ENCODE measurements around the gene FGD5. TPM values are rescaled to one million over a fixed set of nuclear protein-coding genes. Genes with fewer than 3 reads are reported as not detected.

The FGD5 gene
- total RNA-seq, 1 donor: 0.10 TPM

DNA sequence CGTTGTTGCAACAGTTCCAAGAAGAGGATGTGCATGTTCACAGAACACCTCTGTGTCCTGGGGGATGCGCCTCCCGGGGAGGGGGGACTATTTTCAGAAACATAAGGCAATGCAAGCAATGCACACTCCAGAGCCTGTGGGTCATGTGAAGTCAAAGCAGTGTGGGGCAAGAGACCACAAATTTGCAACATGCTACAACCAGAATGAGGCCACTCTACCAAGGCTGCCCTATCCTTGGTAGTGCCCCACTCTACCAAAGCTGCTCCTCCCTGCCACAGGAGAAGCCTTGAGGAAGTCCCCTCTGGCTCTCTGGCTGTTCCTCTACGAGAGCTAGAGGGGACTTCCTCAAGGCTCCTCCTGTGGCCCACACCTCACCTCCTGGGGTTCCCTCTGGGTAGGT lies 120.2 kb downstream of the FGD5 start:
- Histone ChIP-seq H3K27me3 (ENCODE audit: insufficient read depth, low read length) (no peaks in the 10 kb centered on the region), H3K4me3 (ENCODE audit: low read length) (no peak overlapping the region), H3K9me3 (ENCODE audit: low read depth, low read length) (no peaks in the 10 kb centered on the region), H3K4me1 (ENCODE audit: insufficient read depth, low read length) (peaks cover 7% of the 10 kb centered on the region)

DNA sequence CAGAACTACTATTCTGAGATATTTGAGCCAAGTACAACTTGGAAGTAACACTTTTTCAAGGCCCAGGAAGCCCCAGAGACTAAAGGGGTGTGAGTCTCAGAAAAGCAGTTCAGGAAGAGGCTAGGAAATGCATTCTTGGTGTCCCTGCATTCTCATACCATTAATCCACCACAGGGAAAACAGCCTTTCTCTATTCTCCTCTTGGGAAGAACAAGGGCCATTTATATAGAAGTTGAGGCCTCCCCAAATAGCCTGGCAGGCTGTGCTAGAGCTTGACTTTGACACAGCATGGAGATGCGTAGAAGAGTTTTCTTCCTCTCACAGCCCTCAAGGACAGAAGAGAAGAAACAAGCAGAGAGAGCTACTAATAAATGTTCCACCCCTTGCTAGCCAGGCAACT lies 123.1 kb downstream of the FGD5 start:
- Histone ChIP-seq H3K4me3 (ENCODE audit: low read length) (no peak overlapping the region), H3K27me3 (ENCODE audit: insufficient read depth, low read length) (no peaks in the 10 kb centered on the region), H3K4me1 (ENCODE audit: insufficient read depth, low read length) (peaks cover 25% of the 10 kb centered on the region), H3K9me3 (ENCODE audit: low read depth, low read length) (no peaks in the 10 kb centered on the region)

DNA sequence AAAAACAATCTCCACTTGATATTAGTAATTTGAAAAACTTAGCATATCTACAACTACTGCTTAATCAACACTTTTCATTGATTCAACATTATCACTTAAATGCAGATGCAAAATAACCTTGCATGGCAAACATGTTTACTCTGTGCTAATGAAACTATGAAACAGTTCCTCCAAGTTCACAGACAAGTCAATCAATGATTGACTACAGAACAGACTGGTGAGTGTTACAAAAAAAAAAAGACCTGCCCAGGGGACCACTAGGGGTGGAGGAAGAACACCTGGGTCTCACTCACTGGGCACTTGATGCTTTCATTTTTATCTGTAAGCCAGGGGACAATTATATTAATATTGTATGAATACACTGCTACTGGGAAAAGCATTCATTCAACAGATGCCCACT lies 124.3 kb downstream of the FGD5 start:
- Histone ChIP-seq H3K4me1 (ENCODE audit: insufficient read depth, low read length) (peaks cover 27% of the 10 kb centered on the region), H3K4me3 (ENCODE audit: low read length) (no peak overlapping the region), H3K9me3 (ENCODE audit: low read depth, low read length) (no peaks in the 10 kb centered on the region), H3K27me3 (ENCODE audit: insufficient read depth, low read length) (no peaks in the 10 kb centered on the region)

DNA sequence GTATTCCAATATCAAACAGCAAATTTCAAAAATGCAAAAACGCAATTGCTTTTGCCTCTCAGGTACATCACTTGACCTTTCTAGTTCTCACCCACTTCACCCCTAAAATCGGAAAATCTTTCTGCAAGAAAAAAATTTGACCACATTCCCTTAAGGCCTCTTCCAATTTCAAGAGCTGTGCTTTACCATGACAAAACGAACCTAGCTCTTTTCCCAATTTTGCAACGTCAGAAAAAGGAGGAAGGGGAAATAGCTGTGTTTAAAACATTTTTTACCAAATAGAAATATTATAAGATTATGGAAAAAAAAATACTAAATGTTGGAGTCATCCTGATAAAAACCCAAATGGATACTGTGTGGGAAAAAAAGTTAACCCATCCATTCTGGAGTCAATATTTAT lies 127.5 kb downstream of the FGD5 start:
- Histone ChIP-seq H3K9me3 (ENCODE audit: low read depth, low read length) (no peaks in the 10 kb centered on the region), H3K4me1 (ENCODE audit: insufficient read depth, low read length) (peaks cover 29% of the 10 kb centered on the region), H3K27me3 (ENCODE audit: insufficient read depth, low read length) (no peaks in the 10 kb centered on the region), H3K4me3 (ENCODE audit: low read length) (peak overlapping the region; percentile 89)

DNA sequence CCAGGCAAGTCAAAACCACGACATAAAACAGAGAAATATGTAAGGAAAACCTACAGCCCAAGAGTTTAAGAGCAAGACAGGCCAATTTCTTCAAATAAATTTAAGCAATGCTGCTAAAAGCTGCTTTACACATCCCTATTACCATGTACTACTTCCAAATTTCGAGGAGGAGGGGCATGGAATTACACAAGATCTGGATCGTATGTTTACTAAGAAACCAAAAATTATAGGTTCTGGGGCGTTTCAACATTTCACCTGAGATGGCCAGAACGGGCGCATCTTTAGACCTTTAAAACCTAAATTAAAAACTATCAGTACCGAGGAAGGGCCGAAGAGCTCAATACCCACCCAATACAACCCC lies 128.0 kb downstream of the FGD5 start:
- no peaks in the 10 kb centered on the region for H3K27me3 ChIP-seq (ENCODE audit: insufficient read depth, low read length)
- no peaks in the 10 kb centered on the region for H3K9me3 ChIP-seq (ENCODE audit: low read depth, low read length)
- peaks cover 29% of the 10 kb centered on the region for H3K4me1 ChIP-seq (ENCODE audit: insufficient read depth, low read length)
- peak overlapping the region; percentile 89 for H3K4me3 ChIP-seq (ENCODE audit: low read length)

DNA sequence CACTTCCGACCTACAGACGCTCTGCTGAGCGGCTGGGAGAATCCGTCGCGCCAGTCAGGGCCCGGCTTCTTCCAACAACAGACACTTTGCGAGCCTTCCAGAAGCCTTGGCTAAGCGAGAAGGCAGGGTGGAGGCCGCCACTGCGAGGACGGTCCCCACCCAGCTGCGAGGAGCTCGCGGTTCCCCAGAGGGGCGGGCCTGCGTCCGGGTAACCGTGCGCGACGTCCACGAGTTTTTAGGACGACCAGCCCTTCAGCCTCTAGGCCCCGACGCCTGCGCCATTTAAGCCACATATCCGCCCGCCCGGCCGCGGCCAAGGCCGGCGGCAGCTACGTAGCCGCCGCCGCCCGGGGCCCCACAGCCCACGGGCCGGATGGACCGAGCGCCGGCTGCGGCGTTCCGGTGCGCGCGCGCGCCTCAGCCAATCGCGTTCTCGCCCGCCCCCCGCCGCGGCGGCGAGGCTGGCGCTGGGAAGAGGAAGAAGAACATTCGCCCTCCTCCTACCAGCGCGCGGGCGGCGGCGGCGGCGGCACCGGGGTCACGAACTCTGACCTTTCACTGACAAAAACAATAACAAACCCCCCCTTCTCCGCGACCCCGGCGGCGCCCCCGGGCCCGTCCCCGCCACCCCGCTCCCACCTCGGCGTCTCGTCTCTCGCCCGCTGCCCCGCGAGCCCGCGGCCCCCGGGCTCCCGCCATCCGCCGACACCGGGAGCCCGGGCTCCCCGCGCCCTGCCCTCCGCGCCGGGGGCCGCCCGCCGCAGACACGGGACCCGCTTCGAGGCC lies 128.5 kb downstream of the FGD5 start, which contains the start of gene NR2C2:
Gene NR2C2 (plus strand): TSS at position 484 of the 786 bp plus-strand sequence. CDS start 56,332 bp downstream, outside the sequence.
- Histone ChIP-seq H3K27me3 (ENCODE audit: insufficient read depth, low read length) (no peaks in the 10 kb centered on the region), H3K9me3 (ENCODE audit: low read depth, low read length) (no peaks in the 10 kb centered on the region), H3K4me1 (ENCODE audit: insufficient read depth, low read length) (peaks cover 29% of the 10 kb centered on the region), H3K4me3 (ENCODE audit: low read length) (peak within 1 kb of the TSS; percentile 89)

DNA sequence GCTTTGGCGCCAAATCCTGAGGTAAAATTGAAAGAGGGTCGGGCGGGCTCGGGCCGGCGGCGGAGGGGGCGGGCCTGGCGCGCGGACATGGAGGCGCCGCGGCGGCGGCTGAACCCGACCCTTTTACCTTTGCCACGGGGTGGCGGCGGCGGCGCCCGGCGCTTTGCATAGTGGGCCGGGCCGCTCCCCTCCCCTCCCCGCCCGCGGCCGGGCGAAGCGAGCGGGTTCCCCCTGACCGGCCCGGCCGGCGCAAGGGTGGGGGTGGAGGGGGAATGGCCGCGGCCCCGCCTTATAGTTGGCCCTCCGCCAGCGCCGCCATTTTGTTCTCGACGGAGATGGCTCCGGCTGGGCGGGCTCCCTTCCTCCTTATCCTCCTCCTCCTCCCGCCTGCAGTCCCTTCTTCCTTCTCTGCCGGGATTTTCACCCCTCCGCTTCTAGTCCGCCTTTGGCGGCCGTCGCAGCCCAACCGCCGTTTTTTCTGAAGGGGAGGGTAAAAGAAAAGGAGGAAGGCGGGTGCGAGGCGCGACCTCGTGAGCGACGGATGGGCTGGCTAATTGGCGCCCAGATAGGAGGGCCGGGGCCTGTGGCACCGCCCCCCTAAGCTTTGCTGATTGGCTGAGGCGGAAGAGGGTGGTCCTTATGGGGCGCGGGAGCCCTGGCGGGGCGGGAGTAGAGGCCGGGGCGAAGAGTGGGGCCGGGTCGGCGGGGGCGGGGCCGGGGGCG lies 129.3 kb downstream of the FGD5 start:
- H3K4me3 ChIP-seq (ENCODE audit: low read length): peak overlapping the region; percentile 89
- H3K4me1 ChIP-seq (ENCODE audit: insufficient read depth, low read length): peaks cover 29% of the 10 kb centered on the region
- H3K9me3 ChIP-seq (ENCODE audit: low read depth, low read length): no peaks in the 10 kb centered on the region
- no peaks in the 10 kb centered on the region for H3K27me3 ChIP-seq (ENCODE audit: insufficient read depth, low read length)

DNA sequence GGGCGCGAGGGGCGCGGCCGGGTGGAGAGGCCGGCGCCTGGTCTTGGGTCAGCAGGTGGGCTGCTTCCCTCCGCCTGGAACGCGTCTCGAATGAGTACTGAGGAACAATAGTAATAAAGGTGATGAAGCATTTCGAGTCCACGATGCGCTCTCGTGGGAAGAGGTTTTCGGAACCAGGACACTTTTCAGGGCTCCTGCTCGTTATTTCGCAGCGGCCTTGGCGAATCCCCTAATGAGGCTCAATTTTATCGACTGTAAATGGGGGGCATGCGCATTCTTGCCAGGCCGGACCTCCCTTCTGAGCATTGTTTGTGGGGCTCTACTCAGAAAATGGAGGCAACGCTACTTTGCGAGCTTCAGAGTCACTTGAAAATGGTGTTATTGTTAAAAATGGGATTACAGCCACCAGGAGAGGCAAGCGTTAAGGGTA lies 129.9 kb downstream of the FGD5 start:
- Histone ChIP-seq H3K27me3 (ENCODE audit: insufficient read depth, low read length) (no peaks in the 10 kb centered on the region), H3K4me1 (ENCODE audit: insufficient read depth, low read length) (peaks cover 29% of the 10 kb centered on the region), H3K4me3 (ENCODE audit: low read length) (peak overlapping the region; percentile 89), H3K9me3 (ENCODE audit: low read depth, low read length) (no peaks in the 10 kb centered on the region)

DNA sequence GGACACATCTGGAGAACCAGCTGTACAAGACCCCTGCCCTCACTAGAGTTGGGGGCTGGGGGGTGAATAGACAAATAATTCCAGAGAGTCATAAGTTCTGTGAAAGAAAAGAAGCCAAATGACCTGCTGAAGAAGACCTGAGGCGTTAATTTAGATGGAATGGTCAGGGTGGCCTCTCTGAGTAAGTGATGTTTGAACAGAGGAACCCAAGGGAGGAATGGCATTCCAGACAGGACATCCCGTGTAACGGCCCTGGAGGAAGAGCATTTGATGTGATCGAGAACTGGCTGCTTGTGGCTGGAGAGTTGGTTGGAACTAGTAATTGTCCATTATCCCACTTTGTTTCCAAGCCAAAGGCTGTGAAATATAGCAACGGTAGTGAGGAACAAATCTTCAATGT lies 130.4 kb downstream of the FGD5 start:
- Histone ChIP-seq H3K4me1 (ENCODE audit: insufficient read depth, low read length) (peaks cover 29% of the 10 kb centered on the region), H3K27me3 (ENCODE audit: insufficient read depth, low read length) (no peaks in the 10 kb centered on the region), H3K4me3 (ENCODE audit: low read length) (peak overlapping the region; percentile 89), H3K9me3 (ENCODE audit: low read depth, low read length) (no peaks in the 10 kb centered on the region)

DNA sequence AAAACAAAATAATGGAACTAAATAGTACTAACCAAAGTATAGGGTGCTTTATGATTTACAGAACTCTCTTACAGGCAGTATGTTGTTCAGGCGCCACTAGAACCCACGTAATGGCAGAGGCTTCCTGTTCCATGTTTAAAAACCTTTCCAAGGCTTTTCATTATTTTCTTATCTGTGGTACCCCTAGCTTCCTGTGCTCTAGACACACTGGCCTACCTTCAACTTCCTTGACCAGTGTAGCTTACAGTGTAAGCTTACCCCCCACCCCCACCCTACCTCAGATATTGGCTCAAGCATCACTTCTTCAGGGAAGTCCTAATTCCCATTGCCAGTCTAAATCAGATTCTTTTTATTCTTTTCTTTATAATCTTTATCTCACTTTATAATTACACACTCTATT lies 131.5 kb downstream of the FGD5 start:
- H3K9me3 ChIP-seq (ENCODE audit: low read depth, low read length): no peaks in the 10 kb centered on the region
- H3K4me3 ChIP-seq (ENCODE audit: low read length): no peak overlapping the region
- H3K27me3 ChIP-seq (ENCODE audit: insufficient read depth, low read length): no peaks in the 10 kb centered on the region
- peaks cover 27% of the 10 kb centered on the region for H3K4me1 ChIP-seq (ENCODE audit: insufficient read depth, low read length)

DNA sequence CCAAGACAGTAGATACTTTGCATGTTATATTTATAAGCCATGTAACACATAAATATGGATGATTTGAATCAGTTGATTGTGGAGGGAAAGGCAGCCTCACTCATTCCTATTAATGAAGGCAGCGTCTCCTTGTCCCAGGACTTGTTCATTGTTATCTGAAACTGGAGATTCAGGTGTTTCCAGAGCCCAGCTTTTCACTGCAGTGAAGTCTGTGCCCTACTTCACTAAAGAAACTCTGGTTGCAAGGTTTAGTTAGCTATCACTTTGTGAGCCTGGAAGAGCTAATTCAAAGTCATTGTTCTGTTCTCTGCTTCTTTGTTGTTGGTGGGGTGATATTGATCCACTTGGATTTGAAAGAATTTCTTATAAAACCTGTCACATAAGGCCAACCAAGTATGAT lies 138.4 kb downstream of the FGD5 start:
- peaks cover 7% of the 10 kb centered on the region for H3K4me1 ChIP-seq (ENCODE audit: insufficient read depth, low read length)
- H3K9me3 ChIP-seq (ENCODE audit: low read depth, low read length): no peaks in the 10 kb centered on the region
- no peaks in the 10 kb centered on the region for H3K27me3 ChIP-seq (ENCODE audit: insufficient read depth, low read length)
- H3K4me3 ChIP-seq (ENCODE audit: low read length): no peak overlapping the region

DNA sequence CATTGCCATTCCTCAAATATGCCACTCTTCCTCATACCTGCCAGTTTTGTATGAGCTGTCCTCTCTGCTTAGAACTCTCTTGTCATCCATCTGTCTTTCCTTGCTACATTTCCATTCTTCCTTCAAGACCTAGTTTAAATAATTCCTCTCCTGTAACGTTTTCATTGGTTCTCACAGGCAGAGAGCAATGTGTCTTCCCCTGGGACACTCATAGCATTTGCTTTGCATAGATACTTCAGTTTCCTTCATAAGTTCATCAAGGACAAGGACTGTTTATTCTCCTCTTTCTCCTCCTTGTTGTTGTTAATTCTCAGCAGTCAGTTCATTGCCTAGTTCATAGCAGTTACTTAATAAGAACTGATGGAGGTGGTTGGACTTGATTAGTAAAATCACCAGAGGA lies 139.2 kb downstream of the FGD5 start:
- H3K4me1 ChIP-seq (ENCODE audit: insufficient read depth, low read length): peaks cover 7% of the 10 kb centered on the region
- no peaks in the 10 kb centered on the region for H3K27me3 ChIP-seq (ENCODE audit: insufficient read depth, low read length)
- no peak overlapping the region for H3K4me3 ChIP-seq (ENCODE audit: low read length)
- no peaks in the 10 kb centered on the region for H3K9me3 ChIP-seq (ENCODE audit: low read depth, low read length)

DNA sequence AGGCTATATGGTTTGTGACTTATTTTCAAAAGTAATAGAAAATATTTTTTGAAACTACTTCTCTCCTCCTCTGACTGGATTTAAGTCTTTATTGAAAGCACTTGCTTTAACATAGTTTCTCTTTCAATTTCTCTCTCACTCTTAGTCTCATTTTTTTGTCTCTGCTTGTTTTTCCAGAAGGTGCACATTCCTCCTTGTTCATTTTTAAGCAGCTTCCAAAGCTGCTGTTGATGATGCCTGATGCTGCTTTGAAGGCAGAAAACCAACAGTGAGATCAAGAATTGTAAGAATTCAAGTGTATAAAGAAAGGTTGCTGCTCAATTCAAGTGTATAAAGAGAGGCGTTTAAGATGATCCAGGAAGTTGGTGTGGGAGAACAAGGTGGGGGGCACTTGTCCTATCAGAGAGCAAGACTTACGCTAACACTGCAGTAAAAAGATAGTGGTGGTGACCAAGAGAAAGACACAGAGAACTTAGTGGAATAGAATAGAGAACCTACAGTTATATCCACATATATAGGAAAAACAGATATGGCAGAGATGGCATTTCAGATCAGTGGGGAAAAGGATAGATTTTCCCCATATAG lies 140.7 kb downstream of the FGD5 start:
- no peaks in the 10 kb centered on the region for H3K27me3 ChIP-seq (ENCODE audit: insufficient read depth, low read length)
- no peak overlapping the region for H3K4me3 ChIP-seq (ENCODE audit: low read length)
- peaks cover 7% of the 10 kb centered on the region for H3K4me1 ChIP-seq (ENCODE audit: insufficient read depth, low read length)
- no peaks in the 10 kb centered on the region for H3K9me3 ChIP-seq (ENCODE audit: low read depth, low read length)

DNA sequence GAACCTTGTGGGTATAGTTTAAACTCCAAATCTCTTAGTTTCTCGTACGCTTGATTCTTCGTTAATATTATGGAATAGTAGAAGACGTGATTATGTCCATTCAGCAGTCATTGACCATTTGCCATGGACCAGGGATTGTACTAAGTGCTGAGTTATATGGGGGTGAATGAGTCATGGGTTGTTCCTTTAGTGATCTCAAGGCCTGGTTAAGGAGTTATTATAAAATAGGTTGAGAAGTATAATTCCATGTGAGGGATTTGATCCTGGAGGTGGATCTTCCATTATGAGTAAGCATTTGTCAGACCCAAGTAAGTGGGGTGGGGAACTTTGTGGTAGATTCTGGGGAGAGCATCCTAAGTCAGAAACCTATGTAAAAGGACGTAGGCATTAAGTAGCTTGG lies 144.0 kb downstream of the FGD5 start:
- no peak overlapping the region for H3K4me3 ChIP-seq (ENCODE audit: low read length)
- no peaks in the 10 kb centered on the region for H3K27me3 ChIP-seq (ENCODE audit: insufficient read depth, low read length)
- H3K9me3 ChIP-seq (ENCODE audit: low read depth, low read length): no peaks in the 10 kb centered on the region
- peaks cover 4% of the 10 kb centered on the region for H3K4me1 ChIP-seq (ENCODE audit: insufficient read depth, low read length)

DNA sequence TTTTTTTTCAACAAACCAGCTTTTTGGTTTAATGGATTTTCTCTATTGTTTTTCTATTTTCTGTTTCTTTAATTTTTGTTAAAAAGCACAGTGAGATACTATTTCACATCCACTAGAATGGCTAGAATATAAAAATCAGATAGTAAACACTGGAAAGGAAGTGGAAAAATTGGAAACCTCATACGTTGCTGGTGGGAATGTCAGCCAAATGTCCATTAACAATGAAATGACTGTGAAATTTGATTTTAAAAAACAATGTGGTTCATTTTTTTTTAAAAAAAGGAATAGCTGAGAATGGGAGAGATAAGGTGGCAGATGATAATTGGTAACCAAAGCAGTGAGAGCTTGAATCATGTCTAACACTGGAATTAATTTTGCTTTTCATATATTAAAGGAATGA lies 148.5 kb downstream of the FGD5 start:
- H3K4me1 ChIP-seq (ENCODE audit: insufficient read depth, low read length): no peaks in the 10 kb centered on the region
- H3K9me3 ChIP-seq (ENCODE audit: low read depth, low read length): no peaks in the 10 kb centered on the region
- no peak overlapping the region for H3K4me3 ChIP-seq (ENCODE audit: low read length)
- no peaks in the 10 kb centered on the region for H3K27me3 ChIP-seq (ENCODE audit: insufficient read depth, low read length)
